Epidermal melanocyte (primary cell): ENCODE results near the gene COL23A1.
"Not testable (repeated sequence)": the region's sequence is repeated elsewhere in the genome, so short reads cannot be mapped to it uniquely, and the experiment has no call there.

Experiments used
- DNase-seq: peaks from one replicate; pipeline ENCODE4 v3.0.0; 2011; ENCODE audit warnings: low spot score; ENCODE audit not compliant: insufficient read length

The COL23A1 gene

GRCh38 chr5:178589180-178590140 is 733 bp downstream of the COL23A1 start:
- no peak for DNase-seq

- no peak for DNase-seq
These were observed 1.4 kb downstream of the COL23A1 start for GRCh38 chr5:178588769-178589168.

GRCh38 chr5:178587763-178588611 is 2.2 kb downstream of the COL23A1 start:
- no peak for DNase-seq

GRCh38 chr5:178586396-178586795 is 3.8 kb downstream of the COL23A1 start:
- DNase-seq = no peak

GRCh38 chr5:178585421-178585820 is 4.8 kb downstream of the COL23A1 start:
- DNase-seq = not testable (repeated sequence)

- DNase-seq = no peak
These were observed 6.9 kb downstream of the COL23A1 start for GRCh38 chr5:178583279-178583678.

- DNase-seq = no peak
These were observed 7.9 kb downstream of the COL23A1 start for GRCh38 chr5:178582291-178582690.

- DNase-seq = no peak
These were observed 8.6 kb downstream of the COL23A1 start for GRCh38 chr5:178581621-178582020.

- no peak for DNase-seq
These were observed 9.8 kb downstream of the COL23A1 start for GRCh38 chr5:178580271-178580955.

- no peak for DNase-seq
These were observed 12.2 kb downstream of the COL23A1 start for GRCh38 chr5:178577944-178578343.

GRCh38 chr5:178577376-178577839 is 12.8 kb downstream of the COL23A1 start:
- no peak for DNase-seq

GRCh38 chr5:178576591-178577351 is 13.4 kb downstream of the COL23A1 start:
- no peak for DNase-seq

GRCh38 chr5:178573216-178573615 is 17.0 kb downstream of the COL23A1 start:
- DNase-seq = no peak

GRCh38 chr5:178572617-178573016 is 17.6 kb downstream of the COL23A1 start:
- DNase-seq = no peak

GRCh38 chr5:178569485-178569884 is 20.7 kb downstream of the COL23A1 start:
- DNase-seq = no peak

- no peak for DNase-seq
These were observed 25.2 kb downstream of the COL23A1 start for GRCh38 chr5:178564811-178565550.

- DNase-seq = no peak
These were observed 25.8 kb downstream of the COL23A1 start for GRCh38 chr5:178564397-178564796.

GRCh38 chr5:178563621-178564020 is 26.6 kb downstream of the COL23A1 start:
- no peak for DNase-seq

GRCh38 chr5:178561746-178562264 is 28.4 kb downstream of the COL23A1 start:
- no peak for DNase-seq

GRCh38 chr5:178560911-178561310 is 29.3 kb downstream of the COL23A1 start:
- no peak for DNase-seq
